ENCODE measurements around the gene FCHSD2. TPM values are rescaled to one million over a fixed set of nuclear protein-coding genes. Genes with fewer than 3 reads are reported as not detected.

Gene FCHSD2
- total and polyA plus RNA-seq, 2 of the 13 experiments (the other 11 are each of a cell fraction or from before 2014, with no cell fraction given) = 20.5 to 24.8 TPM

GRCh38 chr11:73157101-73158010, 15.2 kb upstream of the FCHSD2 start (continued):
- TF ChIP-seq ZNF687 (CRISPR knock-in tag; IDR thresholded peaks at IDR 0.05) (peak; percentile 73), ZSCAN30 (CRISPR knock-in tag; IDR thresholded peaks at IDR 0.05) (no peak), ZNF274 (CRISPR knock-in tag; IDR thresholded peaks at IDR 0.05) (peak; percentile 25; the same call in 1 of the 2 replicates), MYNN (CRISPR knock-in tag; IDR thresholded peaks at IDR 0.05; ENCODE audit: low read depth) (no peak), ZFY (CRISPR knock-in tag; IDR thresholded peaks at IDR 0.05) (peak; percentile 33; the same call in 1 of the 2 replicates), ZNF570 (CRISPR knock-in tag; IDR thresholded peaks at IDR 0.05; ENCODE audit: borderline replicate concordance) (no peak), HNF4G (IDR thresholded peaks at IDR 0.05; ENCODE audit: borderline replicate concordance, low read depth, low read length) (peak; percentile 33; the same call in 1 of the 2 replicates), HNF4G (CRISPR knock-in tag; IDR thresholded peaks at IDR 0.05; ENCODE audit: borderline replicate concordance, low read depth) (no peak), CTCF (CRISPR knock-in tag; IDR thresholded peaks at IDR 0.05) (peak; percentile 4; the same call in 1 of the 2 replicates), KDM5B (CRISPR knock-in tag; IDR thresholded peaks at IDR 0.05; ENCODE audit: borderline replicate concordance) (0 out of 2 replicates have a peak, but pooled peaks have one; percentile 33), BCL3 (CRISPR knock-in tag; IDR thresholded peaks at IDR 0.05) (no peak; the same call in 1 of the 2 replicates), LCORL (IDR thresholded peaks at IDR 0.05) (no peak), LCORL (CRISPR knock-in tag; IDR thresholded peaks at IDR 0.05) (no peak), ARID5B (CRISPR knock-in tag; IDR thresholded peaks at IDR 0.05) (peak; percentile 30; the same call in 1 of the 2 replicates), KLF15 (CRISPR knock-in tag; IDR thresholded peaks at IDR 0.05; ENCODE audit: borderline replicate concordance) (no peak), ZNF230 (CRISPR knock-in tag; IDR thresholded peaks at IDR 0.05) (0 out of 2 replicates have a peak, but pooled peaks have one; percentile 61)
